Ishikawa (cell line): ENCODE results near the gene ATP2C2.

ENCODE experiments used
- CEBPB ChIP-seq: IDR thresholded peaks from 2 replicates; pipeline ENCODE4 v1.6.1; 2012
- CREB1 ChIP-seq: IDR thresholded peaks from 2 replicates; pipeline ENCODE4 v1.6.1; 2012; ENCODE audit warnings: low read depth
- EGR1 ChIP-seq: IDR thresholded peaks from 2 replicates; pipeline ENCODE4 v1.6.1; 2012
- EP300 ChIP-seq: IDR thresholded peaks from 2 replicates; pipeline ENCODE4 v1.6.1; 2012; ENCODE audit warnings: borderline replicate concordance
- FOXM1 ChIP-seq: IDR thresholded peaks from 2 replicates; pipeline ENCODE4 v1.6.1; 2012; ENCODE audit warnings: low read depth, borderline replicate concordance
- NFIC ChIP-seq: IDR thresholded peaks from 2 replicates; pipeline ENCODE4 v1.6.1; 2012
- RAD21 ChIP-seq: IDR thresholded peaks from 2 replicates; pipeline ENCODE4 v1.6.1; 2012; ENCODE audit warnings: low read depth
- TAF1 ChIP-seq: IDR thresholded peaks from 2 replicates; pipeline ENCODE4 v1.6.1; 2012; ENCODE audit warnings: low read depth, mild to moderate bottlenecking
- TCF12 ChIP-seq: IDR thresholded peaks from 2 replicates; pipeline ENCODE4 v1.6.1; 2012; ENCODE audit warnings: low read depth
- TEAD4 ChIP-seq: IDR thresholded peaks from 2 replicates; pipeline ENCODE4 v1.6.1; 2012
- YY1 ChIP-seq: IDR thresholded peaks from 2 replicates; pipeline ENCODE4 v1.6.1; 2012; ENCODE audit warnings: low read depth
- ZBTB7A ChIP-seq: IDR thresholded peaks from 2 replicates; pipeline ENCODE4 v1.6.1; 2012; ENCODE audit warnings: low read depth
- TF ChIP-seq, protein P1 (sequence below): IDR thresholded peaks from 2 replicates; pipeline ENCODE4 v1.6.1; 2012
- TF ChIP-seq, protein P2 (sequence below): IDR thresholded peaks from 2 replicates; pipeline ENCODE4 v1.6.1; 2012
- TF ChIP-seq, protein P3 (sequence below): IDR thresholded peaks from 2 replicates; pipeline ENCODE4 v1.6.1; 2012; ENCODE audit warnings: low read depth, mild to moderate bottlenecking

The ATP2C2 gene

DNA sequence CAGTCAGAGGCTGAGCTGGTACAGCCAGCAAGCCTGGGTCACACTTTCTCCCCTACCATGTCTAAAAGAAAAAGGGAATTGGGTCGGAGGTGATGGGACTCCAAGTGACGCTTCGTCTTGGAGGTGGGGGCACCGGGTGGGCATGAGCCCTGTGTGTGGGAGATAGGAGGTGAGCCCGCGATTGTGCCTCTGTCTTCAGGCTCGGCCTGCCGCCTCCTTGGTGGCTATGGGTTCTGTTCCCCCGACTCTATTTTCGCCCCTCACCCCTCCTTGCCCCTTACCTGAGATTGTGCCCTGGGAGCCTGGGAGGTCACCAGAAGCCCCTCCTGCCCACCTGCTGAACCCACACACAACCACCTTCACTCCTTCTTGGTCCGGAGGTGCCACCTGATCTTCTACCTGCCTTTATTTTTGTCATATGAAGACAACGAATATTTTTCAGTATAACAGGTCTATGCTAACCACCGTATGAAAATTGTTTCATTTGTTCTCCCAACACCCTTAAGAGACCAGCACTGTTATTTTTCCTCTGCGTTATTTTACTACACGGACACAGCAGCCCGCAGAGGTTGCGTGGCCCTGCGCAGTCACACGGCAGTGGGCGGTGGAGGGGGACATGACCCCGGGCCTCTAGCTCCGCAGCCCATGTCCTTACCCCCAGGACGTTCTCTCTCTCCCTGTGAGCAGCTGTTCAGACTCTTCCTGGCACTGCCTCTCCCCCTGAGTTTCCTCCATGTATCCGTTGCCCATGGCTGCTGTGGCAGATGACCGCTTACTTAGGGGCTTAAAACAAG is 49.9 kb downstream of the ATP2C2 start:
- TF ChIP-seq TCF12 (no peak), EGR1 (no peak), ZBTB7A (no peak), TAF1 (no peak), CREB1 (no peak)
- TF ChIP-seq, protein P1, sequence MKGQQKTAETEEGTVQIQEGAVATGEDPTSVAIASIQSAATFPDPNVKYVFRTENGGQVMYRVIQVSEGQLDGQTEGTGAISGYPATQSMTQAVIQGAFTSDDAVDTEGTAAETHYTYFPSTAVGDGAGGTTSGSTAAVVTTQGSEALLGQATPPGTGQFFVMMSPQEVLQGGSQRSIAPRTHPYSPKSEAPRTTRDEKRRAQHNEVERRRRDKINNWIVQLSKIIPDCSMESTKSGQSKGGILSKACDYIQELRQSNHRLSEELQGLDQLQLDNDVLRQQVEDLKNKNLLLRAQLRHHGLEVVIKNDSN, result no peak

DNA sequence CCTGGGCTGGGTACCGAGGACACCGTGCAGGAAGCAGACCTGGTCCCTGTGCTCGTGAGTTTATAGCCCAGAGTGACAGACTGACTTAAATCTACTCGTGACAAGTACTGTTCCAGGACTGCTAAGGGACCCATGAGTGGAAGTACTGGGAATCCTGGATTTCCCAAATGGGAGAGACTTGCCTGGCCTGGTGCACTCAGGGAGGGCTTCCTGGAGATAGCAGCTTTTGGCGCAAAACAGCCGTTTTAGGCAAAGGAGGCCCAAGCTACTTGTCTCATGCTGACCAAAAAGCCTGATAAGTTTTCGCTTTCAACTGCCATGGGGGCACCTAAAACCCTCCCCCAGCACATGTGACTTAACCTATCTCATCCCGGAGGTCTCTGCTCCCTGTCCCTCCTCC is 51.4 kb downstream of the ATP2C2 start:
- TF ChIP-seq NFIC (no peak), YY1 (no peak), CREB1 (no peak), TAF1 (no peak), RAD21 (no peak), TCF12 (no peak), EP300 (no peak), TEAD4 (no peak)
- TF ChIP-seq, protein P2, sequence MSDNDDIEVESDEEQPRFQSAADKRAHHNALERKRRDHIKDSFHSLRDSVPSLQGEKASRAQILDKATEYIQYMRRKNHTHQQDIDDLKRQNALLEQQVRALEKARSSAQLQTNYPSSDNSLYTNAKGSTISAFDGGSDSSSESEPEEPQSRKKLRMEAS, result no peak

DNA sequence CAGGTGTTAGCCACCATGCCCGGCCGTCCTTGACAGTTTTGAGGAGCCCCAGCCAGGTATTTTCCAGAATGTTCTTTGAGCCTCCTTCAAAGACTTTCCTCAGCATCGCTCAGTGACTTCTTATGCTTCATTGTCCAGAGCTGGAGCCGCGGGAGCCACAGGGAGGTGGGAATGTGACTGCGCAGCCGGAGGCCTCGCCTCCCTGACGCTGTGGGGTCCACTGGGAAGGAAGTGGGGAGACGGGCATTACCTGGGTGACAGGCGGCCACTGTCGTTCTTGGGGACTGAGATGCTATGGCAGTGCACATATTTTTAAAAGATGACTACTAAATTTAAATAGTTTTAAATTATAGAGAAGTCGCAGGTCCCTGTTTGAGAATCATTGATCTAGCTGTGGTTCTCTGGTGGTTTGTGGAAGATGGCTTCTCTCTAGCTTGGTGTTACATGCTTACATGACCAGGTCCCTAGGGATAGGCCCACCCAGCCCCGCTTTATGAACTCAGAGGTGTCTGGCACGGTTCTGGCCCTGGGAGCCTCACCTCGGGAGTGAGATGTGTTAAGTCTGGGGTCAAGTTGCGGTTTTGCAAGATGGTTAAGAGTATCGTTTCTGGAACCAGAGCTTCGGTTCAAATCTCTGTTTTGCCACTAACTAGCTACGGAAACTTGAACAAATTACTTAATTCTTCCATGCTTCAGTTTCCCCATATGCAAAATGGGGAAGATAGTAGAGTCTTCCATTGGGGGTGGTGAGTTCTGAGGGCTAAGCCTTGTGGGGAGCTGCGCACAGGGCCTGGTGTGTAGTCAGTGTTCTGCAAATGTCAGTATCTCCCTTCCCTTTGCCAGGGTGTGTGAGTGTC is 53.0 kb downstream of the ATP2C2 start:
- TF ChIP-seq NFIC (no peak), CEBPB (no peak), TAF1 (no peak), TCF12 (no peak), CREB1 (no peak)

DNA sequence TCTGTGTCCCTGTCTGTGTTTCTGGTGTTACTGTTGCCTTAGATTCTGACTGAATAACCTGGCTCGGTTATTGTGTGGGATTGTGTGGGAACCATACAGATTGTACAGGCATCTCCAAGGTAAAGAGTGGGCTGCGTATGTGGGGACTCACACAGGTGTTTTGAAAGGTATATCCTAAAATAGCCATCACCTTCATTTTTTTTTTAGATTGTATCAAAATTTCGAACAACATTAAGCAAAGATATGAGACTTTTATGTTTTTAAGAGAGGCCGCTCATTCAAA is 53.5 kb downstream of the ATP2C2 start:
- TF ChIP-seq TEAD4, result no peak
- no peak for TF ChIP-seq EGR1
- TF ChIP-seq CEBPB, result no peak
- TF ChIP-seq TCF12, result no peak
- TF ChIP-seq, protein P1, result no peak
- TF ChIP-seq EP300, result no peak
- TF ChIP-seq FOXM1, result no peak
- TF ChIP-seq, protein P2, result no peak
- TF ChIP-seq ZBTB7A, result no peak
- no peak for TF ChIP-seq RAD21
- TF ChIP-seq NFIC, result no peak
- no peak for TF ChIP-seq YY1
- TF ChIP-seq TAF1, result no peak
- TF ChIP-seq CREB1, result no peak
- TF ChIP-seq, protein P3, sequence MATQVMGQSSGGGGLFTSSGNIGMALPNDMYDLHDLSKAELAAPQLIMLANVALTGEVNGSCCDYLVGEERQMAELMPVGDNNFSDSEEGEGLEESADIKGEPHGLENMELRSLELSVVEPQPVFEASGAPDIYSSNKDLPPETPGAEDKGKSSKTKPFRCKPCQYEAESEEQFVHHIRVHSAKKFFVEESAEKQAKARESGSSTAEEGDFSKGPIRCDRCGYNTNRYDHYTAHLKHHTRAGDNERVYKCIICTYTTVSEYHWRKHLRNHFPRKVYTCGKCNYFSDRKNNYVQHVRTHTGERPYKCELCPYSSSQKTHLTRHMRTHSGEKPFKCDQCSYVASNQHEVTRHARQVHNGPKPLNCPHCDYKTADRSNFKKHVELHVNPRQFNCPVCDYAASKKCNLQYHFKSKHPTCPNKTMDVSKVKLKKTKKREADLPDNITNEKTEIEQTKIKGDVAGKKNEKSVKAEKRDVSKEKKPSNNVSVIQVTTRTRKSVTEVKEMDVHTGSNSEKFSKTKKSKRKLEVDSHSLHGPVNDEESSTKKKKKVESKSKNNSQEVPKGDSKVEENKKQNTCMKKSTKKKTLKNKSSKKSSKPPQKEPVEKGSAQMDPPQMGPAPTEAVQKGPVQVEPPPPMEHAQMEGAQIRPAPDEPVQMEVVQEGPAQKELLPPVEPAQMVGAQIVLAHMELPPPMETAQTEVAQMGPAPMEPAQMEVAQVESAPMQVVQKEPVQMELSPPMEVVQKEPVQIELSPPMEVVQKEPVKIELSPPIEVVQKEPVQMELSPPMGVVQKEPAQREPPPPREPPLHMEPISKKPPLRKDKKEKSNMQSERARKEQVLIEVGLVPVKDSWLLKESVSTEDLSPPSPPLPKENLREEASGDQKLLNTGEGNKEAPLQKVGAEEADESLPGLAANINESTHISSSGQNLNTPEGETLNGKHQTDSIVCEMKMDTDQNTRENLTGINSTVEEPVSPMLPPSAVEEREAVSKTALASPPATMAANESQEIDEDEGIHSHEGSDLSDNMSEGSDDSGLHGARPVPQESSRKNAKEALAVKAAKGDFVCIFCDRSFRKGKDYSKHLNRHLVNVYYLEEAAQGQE, result no peak

DNA sequence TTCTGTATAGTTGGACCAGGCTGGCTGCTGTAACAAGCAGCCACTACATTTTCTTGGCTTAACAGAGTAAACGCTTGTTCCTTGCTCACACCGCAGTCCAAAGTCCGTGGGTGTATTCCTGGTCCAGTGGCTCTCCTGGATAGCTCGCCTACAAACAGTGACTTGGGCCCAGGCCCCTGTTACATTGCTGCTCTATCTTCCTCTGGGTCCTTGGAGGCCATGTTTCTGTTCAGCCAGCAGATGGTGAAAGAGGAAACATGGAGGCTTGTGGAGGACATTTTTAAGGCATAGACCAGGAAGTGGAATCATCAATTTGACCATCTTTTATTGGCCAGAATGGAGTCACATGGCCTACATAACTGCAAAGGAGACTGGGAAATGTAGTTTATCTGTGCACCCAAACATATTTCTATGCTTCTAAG is 55.1 kb downstream of the ATP2C2 start:
- TF ChIP-seq, protein P1, result peak; percentile 96
- TF ChIP-seq CEBPB (no peak), CREB1 (no peak), YY1 (peak; percentile 85)
- TF ChIP-seq, protein P3, result no peak
